Stimulated activated CD4-positive, alpha-beta T cell treated with anti-CD3 and anti-CD28 coated beads, Interleukin-2, amount 100 ng/mL, for 4 hours (primary cell): ENCODE data around the gene PLA2G5.
"Not testable (repeated sequence)": the region's sequence is repeated elsewhere in the genome, so short reads cannot be mapped to it uniquely, and the experiment has no call there.

ENCODE experiments used
- DNase-seq: peaks from one replicate; pipeline ENCODE4 v3.0.0-alpha.2; 2020; ENCODE audit warnings: low read depth

Gene PLA2G5, protein sequence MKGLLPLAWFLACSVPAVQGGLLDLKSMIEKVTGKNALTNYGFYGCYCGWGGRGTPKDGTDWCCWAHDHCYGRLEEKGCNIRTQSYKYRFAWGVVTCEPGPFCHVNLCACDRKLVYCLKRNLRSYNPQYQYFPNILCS

DNA sequence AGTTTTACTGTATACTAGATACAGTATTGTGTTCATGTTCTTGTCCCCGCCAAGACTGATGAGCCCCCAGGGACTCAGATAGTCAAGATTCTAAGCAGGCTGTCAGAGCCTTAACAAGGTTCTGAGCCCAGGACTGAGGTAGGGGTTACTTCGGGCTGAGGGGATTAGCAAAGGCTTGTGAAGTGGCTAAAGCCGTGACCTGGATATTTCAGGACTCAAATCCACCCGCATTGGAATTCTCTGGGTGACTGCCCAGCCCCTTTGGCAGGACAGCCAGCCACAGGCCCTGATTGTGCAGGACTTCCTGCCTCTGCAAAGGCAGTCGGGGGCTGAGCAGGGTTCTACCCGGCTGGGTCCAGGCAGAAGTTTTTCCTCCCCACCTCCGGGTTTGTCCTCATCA, at the start of gene PLA2G5:
TSS of gene PLA2G5 (plus strand) at position 321 of the 400 bp plus-strand sequence. CDS start 14,637 bp downstream, outside the sequence.
- no peak for DNase-seq

DNA sequence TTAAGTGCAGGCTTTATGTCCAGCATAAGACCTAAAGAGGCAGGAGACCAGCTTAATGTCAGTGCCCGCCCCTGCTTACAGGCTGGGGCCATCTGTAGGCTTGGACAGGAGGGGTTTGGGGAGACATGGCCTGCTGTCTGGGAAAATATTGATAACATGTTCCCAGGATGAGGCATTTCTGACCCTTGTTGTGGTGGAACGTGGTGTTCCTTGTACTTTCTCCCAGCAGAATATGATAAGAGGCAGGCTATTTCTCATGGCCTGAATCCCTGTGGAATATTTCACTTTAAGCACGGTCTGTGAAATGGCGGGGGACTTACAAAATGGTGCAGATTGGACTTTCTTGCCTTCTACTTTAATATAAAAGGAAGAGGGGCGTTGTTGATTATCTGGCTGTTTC, 41.9 kb upstream of the PLA2G5 start:
- DNase-seq = no peak

DNA sequence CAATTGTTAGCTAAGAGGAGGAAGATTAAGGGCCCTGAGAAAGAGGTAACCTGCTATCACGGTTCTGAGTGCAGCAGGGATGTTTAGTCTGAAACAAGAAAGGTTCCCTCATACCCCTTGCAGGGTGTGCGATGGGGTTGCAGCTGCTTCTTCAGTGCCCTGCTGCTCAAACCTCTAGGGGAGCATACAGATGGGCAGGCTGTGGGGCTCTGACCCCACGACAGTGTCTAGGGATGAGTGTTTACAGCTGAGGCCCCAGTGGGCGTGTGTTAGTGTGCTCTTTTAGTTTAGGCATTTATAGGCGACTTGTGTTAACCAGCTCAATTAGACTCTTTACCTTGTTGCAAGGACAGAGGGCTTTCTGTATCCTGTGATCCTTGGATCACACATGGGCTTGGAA, 41.3 kb upstream of the PLA2G5 start:
- no peak for DNase-seq

DNA sequence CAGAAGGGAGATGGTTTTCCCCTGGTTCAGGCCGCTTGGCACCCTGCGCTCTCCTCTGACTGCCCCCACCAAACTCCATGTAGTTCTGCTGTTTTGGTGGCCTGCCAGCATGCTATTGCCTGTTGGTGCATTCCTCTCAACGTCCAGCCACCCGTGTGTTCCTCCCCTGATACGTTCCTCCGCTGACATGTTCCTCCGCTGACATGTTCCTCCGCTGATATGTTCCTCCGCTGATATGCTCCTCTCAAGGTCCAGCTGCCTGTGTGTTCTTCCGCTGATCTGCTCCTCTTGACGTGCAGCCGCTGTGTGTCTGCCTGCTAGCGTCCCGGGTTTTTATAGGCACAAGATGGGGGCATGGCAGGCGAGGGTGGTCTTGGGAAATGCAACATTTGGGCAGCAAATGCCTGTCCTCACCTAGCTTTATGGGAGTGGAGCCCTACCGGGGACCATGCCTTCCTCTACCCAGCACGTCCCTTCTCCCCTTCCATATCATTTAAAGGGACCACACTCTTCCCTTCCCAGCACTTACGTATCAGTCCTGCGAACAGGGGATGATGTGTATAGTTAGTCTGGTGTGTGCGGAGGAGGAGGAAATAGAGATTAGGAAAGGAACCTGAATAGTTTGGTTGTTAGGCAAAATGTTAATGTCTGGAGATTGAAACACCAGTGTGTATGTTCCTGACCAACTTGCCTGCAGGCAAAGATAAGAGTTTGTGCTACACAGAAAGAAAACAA, 40.6 kb upstream of the PLA2G5 start:
- DNase-seq = no peak

DNA sequence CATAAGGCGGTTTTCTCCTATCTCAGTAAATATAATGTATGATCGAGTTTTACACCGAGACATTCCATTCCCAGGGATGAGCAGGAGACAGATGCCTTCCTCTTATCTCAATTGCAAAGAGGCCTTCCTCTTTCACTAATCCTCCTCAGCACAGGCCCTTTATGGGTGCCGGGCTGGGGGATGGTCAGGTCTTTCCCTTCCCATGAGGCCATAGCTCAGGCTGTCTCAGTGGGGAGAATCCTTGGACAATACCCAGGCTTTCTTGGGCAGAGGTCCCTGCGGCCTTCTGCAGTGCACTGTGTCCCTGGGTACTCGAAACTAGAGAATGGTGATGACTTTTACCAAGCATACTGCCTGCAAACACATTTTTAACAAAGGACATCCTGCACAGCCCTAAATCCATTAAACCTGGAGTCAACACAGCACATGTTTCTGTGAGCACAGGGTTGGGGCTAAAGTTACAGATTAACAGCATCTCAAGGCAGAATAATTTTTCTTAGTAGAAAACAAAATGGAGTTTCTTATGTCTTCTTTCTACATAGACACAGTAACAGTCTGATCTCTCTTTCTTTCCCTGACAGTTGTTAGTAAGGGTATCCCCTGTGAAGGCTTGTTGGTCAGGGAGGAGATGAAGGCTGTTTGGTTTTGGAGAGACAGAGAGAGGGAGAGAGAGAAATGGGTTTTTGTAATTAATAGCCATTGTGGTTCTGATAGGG, 39.4 kb upstream of the PLA2G5 start:
- DNase-seq = not testable (repeated sequence)

DNA sequence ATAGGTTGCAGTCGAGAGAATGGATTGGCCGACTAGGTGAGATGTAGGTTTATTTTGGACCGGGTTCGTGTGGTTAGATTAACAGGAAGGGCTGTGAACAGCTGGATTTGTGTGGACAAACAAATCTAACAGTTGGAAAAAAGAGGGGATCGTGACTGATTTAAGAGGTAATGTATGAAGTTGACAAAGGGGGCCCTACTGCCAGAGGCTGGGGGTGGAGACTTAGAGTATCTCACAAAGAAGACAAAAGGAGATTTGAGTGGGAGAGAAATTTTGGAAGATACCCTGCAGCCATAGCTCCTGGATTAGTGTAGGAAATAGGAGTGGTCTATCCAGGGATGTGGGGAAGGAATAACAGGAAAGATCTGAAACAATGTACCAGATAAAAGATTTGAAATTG, 38.8 kb upstream of the PLA2G5 start:
- DNase-seq = no peak

DNA sequence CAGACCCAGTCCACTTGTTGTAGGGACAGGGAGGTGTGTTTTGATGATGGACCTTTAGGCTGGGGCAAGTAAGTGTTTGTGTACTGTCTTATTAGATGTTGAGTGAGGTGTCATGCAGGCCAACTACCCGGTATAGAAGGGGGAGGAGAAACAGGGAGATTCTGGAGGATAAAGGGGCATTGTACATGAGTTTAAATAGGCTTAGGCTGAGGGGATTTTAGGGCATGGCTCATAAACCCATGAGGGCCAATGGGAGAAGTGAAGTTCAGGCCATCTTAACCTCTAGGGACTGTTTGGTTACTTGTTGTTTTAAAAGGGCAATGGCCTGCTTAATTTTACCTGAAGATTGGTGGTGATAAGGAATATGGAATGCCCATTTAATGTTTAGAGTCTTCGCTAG, 38.2 kb upstream of the PLA2G5 start:
- DNase-seq = no peak

DNA sequence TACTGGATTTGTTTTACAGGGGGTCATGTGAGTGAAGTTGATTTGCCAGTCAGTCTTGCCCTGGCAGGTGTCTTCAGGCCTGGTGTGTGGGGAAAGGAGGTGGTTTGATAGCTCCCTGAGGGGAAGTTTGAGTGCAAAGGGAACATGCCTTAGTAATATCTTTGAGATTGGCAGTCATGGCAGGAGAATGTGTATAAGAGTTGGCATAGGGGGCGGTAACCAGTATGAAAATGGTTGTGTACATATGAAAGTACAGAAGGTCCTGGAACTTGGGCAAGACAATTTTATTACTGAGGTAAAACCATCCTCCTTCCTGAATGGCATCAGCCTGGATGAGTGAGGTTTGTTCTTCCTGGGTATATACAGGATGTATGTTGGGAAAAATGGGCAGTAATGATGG, 37.6 kb upstream of the PLA2G5 start:
- DNase-seq = no peak

DNA sequence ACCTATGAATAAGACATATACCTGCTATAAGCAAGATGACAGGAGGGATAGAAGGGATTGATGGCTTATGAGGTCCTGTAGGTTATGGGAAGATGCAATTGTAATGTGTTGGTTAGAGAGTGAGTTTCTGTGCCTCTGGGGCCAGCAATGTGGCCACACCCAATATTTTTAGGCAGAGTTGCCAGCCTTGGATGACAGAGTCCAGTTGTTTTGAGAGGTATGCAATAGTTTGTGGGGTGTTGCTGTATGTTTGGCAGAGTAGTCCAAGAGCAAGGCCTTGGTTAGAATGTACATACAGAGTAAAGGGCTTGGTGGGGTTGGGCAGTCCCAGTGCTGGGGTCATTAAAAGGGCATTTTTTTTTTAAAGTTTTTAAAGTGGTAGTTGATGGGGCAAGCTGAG, 36.6 kb upstream of the PLA2G5 start:
- no peak for DNase-seq

DNA sequence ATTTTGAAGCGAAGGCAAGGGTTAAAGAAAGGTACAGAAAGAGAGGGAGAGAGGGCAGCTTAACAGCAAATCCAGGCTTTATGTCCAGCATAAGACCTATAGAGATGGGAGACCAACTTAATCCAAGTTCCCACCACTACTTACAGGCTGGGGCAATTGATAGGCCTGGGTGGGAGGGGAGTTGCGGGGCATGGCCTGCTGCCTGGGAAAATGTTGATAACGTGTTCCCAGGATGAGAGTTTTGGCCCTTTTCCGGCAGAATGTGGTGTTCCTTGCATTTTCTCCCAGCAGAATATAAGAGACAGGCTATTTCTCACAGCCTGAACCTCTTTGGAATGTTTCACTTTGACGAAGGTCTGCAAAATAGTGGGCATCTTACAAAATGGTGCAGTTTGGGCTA, 34.9 kb upstream of the PLA2G5 start:
- DNase-seq = no peak

DNA sequence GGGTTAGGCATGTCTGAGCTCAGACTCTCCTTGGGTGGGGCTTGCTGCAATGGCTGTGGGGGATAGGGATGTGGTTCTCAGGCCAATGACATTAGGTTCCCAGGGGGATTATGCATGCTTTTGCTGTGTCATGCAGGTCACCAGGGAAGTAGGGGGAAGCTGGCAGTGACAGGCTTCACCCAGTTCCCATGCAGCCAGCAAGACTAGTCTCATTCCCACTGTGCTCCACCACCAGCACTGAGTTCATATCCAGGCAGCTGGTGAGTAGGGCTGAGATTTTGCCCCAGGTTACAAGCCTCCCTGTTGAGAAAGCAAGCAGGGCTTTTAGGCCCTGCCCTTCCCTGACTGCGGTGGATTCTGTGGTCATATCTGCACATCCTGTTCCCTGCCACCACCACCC, 32.1 kb upstream of the PLA2G5 start:
- DNase-seq = no peak

DNA sequence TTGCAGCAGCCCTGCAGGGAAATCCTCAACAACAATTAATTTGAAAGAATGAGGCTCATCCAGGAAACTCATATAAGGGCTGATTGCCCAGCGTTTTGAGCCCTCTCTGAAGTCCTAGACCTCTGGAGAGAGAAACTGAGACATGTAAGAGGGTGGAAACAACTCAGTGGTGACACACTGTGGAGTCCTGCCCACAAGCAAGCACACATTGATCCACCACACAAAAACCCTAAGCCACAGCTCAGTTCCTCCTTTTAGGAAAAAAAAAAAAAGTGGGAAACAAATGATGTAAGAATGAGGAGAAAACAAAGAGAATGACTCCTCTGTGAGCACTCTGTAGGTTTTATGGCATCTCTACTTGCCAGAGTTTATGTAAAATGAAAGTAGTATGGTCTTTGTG, 22.9 kb upstream of the PLA2G5 start:
- no peak for DNase-seq

DNA sequence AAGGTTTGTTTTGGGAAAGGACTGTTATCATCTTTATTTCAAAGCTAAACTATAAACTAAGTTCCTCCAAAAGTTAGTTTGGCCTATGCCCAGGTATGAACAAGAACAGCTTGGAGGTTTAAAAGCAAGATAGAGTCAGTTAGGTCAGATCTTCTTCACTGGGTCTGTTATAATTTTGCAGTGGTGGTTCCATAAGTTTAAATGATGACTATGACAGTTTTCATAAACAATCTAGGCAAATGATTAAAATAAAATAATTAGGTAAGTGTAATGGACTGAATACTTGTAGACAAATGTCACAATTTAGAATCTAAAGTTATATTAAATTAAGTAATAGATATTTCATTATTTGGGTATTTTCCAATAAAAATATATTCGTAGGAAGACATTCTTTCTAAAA, 21.4 kb upstream of the PLA2G5 start:
- DNase-seq = no peak

DNA sequence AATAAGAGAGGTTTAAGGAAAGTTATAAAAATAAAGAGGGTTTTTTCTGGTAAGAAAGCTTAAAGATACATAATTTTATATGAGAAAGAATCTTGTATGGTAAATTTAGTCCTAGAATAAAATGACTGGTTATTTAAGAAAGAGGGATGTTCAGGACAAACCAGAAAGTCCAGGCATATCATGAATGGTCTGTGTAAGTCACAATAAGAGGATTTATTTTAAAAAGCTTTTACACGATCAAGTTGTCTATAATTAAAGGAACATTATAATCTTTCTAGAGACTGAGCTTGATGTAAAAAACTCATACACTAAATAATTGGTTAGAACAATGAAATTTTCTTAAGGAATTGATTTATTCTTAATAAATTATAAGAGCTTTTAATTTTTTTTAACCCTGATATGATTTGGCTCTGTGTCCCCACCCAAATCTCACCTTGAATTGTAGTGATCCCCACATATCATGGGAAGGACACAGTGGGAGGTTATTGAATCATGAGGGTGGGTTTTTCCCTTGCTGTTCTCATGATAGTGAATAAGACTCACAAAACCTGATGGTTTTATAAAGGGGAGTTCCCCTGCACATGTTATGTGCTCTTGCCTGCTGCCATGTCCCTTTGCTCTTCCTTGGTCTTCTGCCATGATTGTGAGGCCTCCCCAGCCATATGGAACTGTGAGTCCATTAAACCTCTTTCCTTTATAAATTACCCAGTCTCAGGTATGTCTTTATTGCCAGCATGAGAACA, 20.8 kb upstream of the PLA2G5 start:
- not testable (repeated sequence) for DNase-seq

DNA sequence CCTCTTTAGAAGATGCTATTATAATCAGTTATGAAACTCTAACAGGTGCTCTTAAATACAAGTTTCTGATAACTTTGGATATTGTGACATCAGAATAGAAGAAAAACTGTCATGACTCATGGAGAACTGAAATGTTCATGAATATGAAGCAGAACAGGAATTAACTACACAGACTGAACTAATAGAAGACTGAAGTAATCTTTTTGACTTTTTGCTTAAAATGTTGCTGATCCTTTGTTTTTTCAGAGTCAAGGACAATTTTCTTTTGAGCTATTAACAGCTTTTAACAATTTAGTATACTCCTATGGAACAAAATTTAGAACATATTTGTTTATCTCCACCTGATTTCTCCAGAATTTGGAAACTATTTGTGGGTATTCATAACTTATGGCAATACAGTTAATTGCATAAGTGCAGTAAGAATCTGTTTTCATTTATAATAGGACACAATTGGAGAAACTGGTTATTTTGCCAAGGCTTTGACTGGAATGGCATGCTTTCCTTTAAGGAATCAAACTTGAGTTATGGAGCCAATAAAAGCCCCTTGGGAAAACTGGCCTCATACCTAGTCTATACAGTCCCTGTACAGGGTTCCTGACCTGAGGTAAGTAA, 18.7 kb upstream of the PLA2G5 start:
- DNase-seq = no peak

DNA sequence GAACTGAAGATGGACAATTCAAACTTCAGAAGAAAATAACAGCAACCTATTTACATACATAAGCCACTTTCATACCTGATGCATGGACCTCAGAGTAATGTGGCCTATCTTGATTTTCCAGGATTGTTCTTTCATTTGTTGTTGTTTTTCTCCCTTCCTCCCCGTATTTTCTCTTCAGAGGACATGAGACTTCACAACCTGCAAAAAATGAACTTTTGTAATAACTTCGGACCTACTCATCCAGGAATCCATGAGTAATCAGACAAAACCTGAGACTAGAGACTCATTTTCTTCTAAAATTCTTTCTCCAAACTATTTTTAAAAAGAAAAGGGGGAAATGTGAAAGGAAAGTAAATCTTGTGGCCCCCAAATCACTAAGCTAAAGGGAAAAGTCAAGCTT, 17.6 kb upstream of the PLA2G5 start:
- no peak for DNase-seq

DNA sequence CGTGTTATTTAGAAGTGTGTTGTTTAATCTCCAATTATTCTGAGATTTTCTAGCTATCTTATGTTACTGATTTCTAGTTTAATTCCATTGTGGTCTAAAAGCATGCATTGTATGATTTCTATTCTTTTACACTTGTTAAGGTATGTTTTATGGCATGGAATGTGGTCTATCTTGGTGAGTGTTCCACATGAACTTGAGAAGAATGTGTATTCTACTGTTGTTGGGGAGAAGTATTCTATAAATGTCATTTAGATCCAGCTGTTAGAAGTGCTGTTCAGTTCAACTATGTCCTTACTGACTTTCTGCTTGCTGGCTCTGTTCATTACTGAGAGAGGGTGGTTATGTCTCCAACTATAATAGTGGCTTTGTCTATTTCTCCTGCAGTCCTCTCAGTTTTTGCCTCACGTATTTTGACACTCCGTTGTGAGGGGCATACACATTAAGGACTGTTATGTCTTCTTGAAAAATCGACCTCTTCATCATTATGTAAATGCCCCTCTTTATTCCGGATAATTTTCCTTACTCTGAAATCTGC, 12.0 kb upstream of the PLA2G5 start:
- no peak for DNase-seq

DNA sequence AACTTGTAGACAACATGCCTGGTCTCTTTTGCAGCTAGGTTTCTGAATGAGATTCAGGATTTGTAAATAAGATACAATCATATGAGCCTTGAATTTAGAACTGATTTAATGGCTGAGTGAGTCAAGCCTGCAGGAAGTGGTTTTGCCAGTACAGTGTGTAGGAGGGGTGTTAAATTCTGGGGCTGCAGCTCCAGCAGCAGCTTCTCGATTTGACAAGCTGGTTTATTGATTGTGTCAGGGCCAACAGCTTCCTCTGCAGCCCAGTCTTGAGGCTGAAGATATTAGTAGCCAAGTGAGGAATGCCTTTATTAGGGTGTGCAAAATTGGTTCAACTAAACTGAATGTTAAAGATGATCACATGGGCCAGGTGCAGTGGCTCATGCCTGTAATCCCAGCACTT, 11.5 kb upstream of the PLA2G5 start:
- DNase-seq = peak; percentile 26

DNA sequence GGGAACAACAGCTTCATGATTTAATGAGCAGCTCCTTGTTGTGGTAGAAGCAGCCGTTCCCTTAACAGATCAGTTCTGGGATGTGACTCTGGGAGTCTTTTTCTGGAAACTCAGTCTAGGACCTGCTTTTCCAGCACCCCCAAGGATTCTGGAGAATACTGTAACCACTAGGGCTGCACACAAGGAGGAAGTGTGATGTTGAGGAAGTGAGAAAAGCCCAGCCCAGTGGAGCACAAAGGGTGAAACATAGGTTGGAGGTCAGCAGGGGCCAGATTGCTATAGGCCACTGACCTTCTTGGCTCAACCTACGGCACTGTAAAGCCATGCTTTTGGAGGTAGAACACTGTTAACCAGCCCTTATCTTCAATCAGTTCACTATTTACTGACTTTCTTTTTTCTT, 10.1 kb upstream of the PLA2G5 start:
- DNase-seq = no peak

DNA sequence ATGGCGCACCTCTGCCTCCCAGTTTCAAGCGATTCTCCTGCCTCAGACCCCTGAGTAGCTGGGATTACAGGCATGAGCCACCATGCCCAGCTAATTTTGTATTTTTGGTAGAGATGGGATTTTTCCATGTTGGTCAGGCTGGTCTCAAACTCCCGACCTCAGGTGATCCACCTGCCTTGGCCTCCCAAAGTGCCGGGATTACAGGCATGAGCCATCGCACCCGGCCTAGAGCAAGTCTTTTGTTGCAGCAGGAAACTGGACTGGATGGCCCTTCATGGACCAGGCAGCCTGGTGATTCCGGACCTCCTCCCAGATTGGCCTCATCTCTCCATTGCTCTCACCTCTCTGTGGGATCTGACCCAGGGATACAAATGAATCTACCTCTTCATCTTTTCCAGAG, 9.2 kb upstream of the PLA2G5 start:
- DNase-seq = not testable (repeated sequence)

DNA sequence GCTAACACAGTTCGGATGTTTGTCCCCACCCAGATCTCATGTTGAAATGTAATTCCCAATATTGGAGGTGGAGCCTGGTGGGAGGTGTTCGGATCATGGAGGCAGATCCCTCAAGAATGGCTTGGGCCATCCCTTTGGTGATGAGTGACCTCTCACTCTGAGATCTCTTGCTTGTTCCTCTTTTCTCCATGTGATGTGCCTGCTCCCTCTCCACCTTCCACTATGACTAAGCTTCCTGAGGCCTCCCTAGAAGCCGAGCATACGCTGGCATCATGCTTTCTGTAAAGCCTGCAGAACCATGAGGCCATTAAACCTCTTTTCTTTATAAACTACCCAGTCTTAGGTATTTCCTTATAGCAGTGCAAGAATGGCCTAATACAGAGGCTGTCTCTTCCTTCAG, 8.1 kb upstream of the PLA2G5 start:
- DNase-seq = no peak

DNA sequence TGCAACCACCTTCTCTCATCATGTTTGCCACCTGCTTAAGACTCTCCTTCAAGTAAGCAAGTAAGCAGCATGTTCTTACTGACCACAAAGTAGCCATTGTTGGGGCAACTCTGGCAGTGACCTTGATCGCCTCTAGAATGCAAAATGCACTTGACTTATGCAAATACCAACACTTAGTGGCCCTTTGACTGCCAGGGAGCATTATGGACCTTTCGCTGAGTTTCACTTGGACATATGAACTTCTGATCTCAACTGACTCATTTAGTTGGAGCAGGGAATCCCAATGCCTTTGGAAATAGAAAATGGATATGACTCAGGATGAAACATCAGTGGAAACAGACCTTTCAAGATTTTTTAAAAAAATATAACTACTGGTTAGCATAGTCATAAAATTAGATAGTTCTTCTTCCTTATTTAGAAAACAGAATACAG, 6.1 kb upstream of the PLA2G5 start:
- no peak for DNase-seq
